Measurements from ENCODE around the gene ZNF23.

DNA sequence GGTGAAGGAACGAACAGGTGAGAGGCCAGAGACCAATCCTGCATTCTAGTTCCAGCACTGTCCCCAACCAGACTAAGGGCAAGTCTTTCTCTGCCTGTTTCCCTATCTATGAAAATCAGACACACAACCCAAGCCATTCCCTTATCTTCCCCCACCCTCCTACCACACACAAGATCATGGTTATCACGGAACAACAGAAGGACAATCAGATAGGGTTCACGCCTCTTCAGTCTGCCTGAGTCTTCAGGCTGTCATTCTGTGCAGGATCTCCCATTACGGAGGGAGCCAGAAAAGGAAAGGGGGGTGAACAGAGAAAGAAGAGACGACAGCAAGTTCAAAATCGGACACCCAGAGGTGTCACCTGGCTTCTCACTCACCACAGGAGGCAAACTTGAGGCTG lies 31.3 kb downstream of the ZNF23 start:
- no peak for TF ChIP-seq POLR2A (IDR thresholded peaks at IDR 0.05)
- TF ChIP-seq, protein P1, sequence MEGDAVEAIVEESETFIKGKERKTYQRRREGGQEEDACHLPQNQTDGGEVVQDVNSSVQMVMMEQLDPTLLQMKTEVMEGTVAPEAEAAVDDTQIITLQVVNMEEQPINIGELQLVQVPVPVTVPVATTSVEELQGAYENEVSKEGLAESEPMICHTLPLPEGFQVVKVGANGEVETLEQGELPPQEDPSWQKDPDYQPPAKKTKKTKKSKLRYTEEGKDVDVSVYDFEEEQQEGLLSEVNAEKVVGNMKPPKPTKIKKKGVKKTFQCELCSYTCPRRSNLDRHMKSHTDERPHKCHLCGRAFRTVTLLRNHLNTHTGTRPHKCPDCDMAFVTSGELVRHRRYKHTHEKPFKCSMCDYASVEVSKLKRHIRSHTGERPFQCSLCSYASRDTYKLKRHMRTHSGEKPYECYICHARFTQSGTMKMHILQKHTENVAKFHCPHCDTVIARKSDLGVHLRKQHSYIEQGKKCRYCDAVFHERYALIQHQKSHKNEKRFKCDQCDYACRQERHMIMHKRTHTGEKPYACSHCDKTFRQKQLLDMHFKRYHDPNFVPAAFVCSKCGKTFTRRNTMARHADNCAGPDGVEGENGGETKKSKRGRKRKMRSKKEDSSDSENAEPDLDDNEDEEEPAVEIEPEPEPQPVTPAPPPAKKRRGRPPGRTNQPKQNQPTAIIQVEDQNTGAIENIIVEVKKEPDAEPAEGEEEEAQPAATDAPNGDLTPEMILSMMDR (IDR thresholded peaks at IDR 0.05) = no peak

Measured in testis (tissue), 2 donors.